Measurements from ENCODE around the gene GABARAP.

GRCh38 chr17:7251661-7252175 lies 9.5 kb upstream of the GABARAP start, which contains the start of gene CTDNEP1:
- TF ChIP-seq, protein P1, sequence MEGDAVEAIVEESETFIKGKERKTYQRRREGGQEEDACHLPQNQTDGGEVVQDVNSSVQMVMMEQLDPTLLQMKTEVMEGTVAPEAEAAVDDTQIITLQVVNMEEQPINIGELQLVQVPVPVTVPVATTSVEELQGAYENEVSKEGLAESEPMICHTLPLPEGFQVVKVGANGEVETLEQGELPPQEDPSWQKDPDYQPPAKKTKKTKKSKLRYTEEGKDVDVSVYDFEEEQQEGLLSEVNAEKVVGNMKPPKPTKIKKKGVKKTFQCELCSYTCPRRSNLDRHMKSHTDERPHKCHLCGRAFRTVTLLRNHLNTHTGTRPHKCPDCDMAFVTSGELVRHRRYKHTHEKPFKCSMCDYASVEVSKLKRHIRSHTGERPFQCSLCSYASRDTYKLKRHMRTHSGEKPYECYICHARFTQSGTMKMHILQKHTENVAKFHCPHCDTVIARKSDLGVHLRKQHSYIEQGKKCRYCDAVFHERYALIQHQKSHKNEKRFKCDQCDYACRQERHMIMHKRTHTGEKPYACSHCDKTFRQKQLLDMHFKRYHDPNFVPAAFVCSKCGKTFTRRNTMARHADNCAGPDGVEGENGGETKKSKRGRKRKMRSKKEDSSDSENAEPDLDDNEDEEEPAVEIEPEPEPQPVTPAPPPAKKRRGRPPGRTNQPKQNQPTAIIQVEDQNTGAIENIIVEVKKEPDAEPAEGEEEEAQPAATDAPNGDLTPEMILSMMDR (IDR thresholded peaks at IDR 0.05; ENCODE audit: insufficient read depth, low read length, poor library complexity, severe bottlenecking), result no peak
- no peak for TF ChIP-seq EZH2phosphoT487 (conservative IDR thresholded peaks at IDR 0.05; ENCODE audit: low read length)
